Fibroblast of lung (primary cell): ENCODE data around the gene ITGA5.

ENCODE experiments used
- CTCF ChIP-seq, 2 donors: IDR thresholded peaks in 1 of 2; conservative IDR thresholded peaks in 1 of 2; 1 replicate in 1 of 2; 2 replicates in 1 of 2; pipeline ENCODE4 v1.5.1; 2011 to 2012; ENCODE audit warnings: low read length in 2 of 2, control low read depth in 1 of 2, inconsistent platforms in 1 of 2, low read depth in 1 of 2, mild to moderate bottlenecking in 1 of 2
- EZH2 ChIP-seq: IDR thresholded peaks from 2 replicates; pipeline ENCODE4 v1.5.1; 2012; ENCODE audit warnings: low read length, control low read depth, mild to moderate bottlenecking; ENCODE audit errors: missing control alignments

- TF ChIP-seq CTCF (conservative IDR thresholded peaks at IDR 0.05 in 1 of 2, IDR thresholded peaks at IDR 0.05 in 1 of 2; ENCODE audit: low read depth in 1 of 2, low read length in 2 of 2) (no peak), EZH2 (no peak)
These were observed 44.4 kb downstream of the ITGA5 start for GRCh38 chr12:54374562-54375258.
